Kidney (tissue), 14 donors: Measurements from ENCODE around the gene NID2. TPM values are rescaled to one million over a fixed set of nuclear protein-coding genes. Genes with fewer than 3 reads are reported as not detected.

Experiments used
- DNase-seq, 5 donors: peaks; one replicate each; pipeline ENCODE4 v3.0.0-alpha.2; 2013 to 2020
- FAIRE-seq: peaks from 2 replicates; lab custom pipeline; 2012; peaks lifted over from hg19 to GRCh38; lab: Jason Lieb, UNC
- H3K27ac ChIP-seq, 2 donors: one replicate each; pipeline ENCODE4 v1.7.0; 2013; ENCODE audit warnings: low read depth in 2 of 2, low read length in 2 of 2, inconsistent platforms in 1 of 2
- H3K27me3 ChIP-seq: one replicate; pipeline ENCODE4 v1.7.1; 2013; ENCODE audit warnings: low read length, inconsistent platforms; ENCODE audit not compliant: control insufficient read depth, insufficient read depth
- H3K36me3 ChIP-seq, 3 donors: one replicate each; pipeline versions ENCODE4 v1.7.0 to v1.7.1; 2013; ENCODE audit warnings: low read length in 3 of 3, control low read depth in 1 of 3, inconsistent platforms in 1 of 3; ENCODE audit not compliant: insufficient read depth in 3 of 3, control insufficient read depth in 2 of 3
- H3K4me1 ChIP-seq, 3 donors: one replicate each; pipeline versions ENCODE4 v1.7.0 to v1.7.1; 2013; ENCODE audit warnings: low read length in 3 of 3, inconsistent platforms in 1 of 3, low read depth in 1 of 3; ENCODE audit not compliant: control insufficient read depth in 2 of 3, insufficient read depth in 2 of 3
- H3K4me3 ChIP-seq, 3 donors: one replicate each; pipeline versions ENCODE4 v1.7.0 to v1.8.1; 2013; ENCODE audit warnings: low read length in 3 of 3, control low read depth in 1 of 3, inconsistent platforms in 1 of 3
- H3K9ac ChIP-seq, 3 donors: one replicate each; pipeline versions ENCODE4 v1.7.0 to v1.7.1; 2013; ENCODE audit warnings: low read length in 3 of 3, control low read depth in 1 of 3, inconsistent platforms in 1 of 3
- H3K9me3 ChIP-seq, 3 donors: one replicate each; pipeline versions ENCODE4 v1.7.0 to v1.7.1; 2013; ENCODE audit warnings: low read length in 3 of 3, control low read depth in 1 of 3, inconsistent platforms in 1 of 3; ENCODE audit not compliant: control insufficient read depth in 2 of 3, insufficient read depth in 1 of 3
- CTCF ChIP-seq: IDR thresholded peaks from 3 replicates; pipeline ENCODE4 v1.5.1; 2012; ENCODE audit warnings: mild to moderate bottlenecking, moderate library complexity, borderline replicate concordance; ENCODE audit not compliant: insufficient read depth; ENCODE audit errors: extremely low read depth
- intact Hi-C: fragments of 100-400 bp; cut with DNase I; formaldehyde crosslinking; loops from one replicate; pipeline ENCODE4 v1.11.1; 2022
- polyA plus RNA-seq: library from polyadenylated mRNA; stranded (reverse); fragments of 350-450 nt; fragmentation: Illumina TruSeq; extraction: RNeasy Lipid Tissue Mini Kit (QIAGEN cat#74804); gene quantifications from one replicate; pipeline ENCODE4 v1.2.3, GENCODE V29; 2014; ENCODE audit warnings: low read depth, low replicate concordance; ENCODE audit not compliant: insufficient read depth
- total RNA-seq: library from RNA; stranded (reverse); fragmentation: NEBNext Ultra II Directional; extraction: Animal tissue kit (Norgen Biotek cat#: 25700); gene quantifications from one replicate; pipeline ENCODE4 v1.2.1, GENCODE V29; 2021
- donor health status: control.
- donor health status: control.
- donor health status: control.
- donor health status: control.
- donor health status: control.
- donor health status: DM: yes; HTN: yes; CAD: no.
- donor health status: Normal renal cell carcinoma (clear cell type).

Gene NID2
- total and polyA plus RNA-seq, 2 donors from 2014 or later: 7.1 to 37.7 TPM

GRCh38 chr14:52078095-52078531 lies 9.3 kb upstream of the NID2 start:
- peaks cover 0 to 3% (median 0%) of the 10 kb centered on the region in 3 donors for H3K4me1 ChIP-seq
- TF ChIP-seq CTCF: no peak
- FAIRE-seq: no peak

GRCh38 chr14:52077256-52077979 lies 8.6 kb upstream of the NID2 start:
- no peaks in the 10 kb centered on the region for H3K27me3 ChIP-seq
- intact Hi-C loops: no loop called here
- H3K9me3 ChIP-seq: no peaks in the 10 kb centered on the region
- H3K4me1 ChIP-seq: peaks cover 0 to 3% (median 0%) of the 10 kb centered on the region in 3 donors
- no peak for TF ChIP-seq CTCF
- no peak overlapping the region for H3K4me3 ChIP-seq
- no peak overlapping the region for H3K9ac ChIP-seq
- no peaks in the 10 kb centered on the region for H3K36me3 ChIP-seq
- no peak for FAIRE-seq
- no peak for DNase-seq
- no peak overlapping the region for H3K27ac ChIP-seq

More at GRCh38 chr14:52078095-52078531, 9.3 kb upstream of the NID2 start:
- no peak overlapping the region for H3K4me3 ChIP-seq
- H3K27me3 ChIP-seq: no peaks in the 10 kb centered on the region
- H3K9ac ChIP-seq: no peak overlapping the region
- DNase-seq: no peak
- intact Hi-C loops: no loop called here
- no peaks in the 10 kb centered on the region for H3K36me3 ChIP-seq
- no peak overlapping the region for H3K27ac ChIP-seq
- no peaks in the 10 kb centered on the region for H3K9me3 ChIP-seq

GRCh38 chr14:52076334-52076733 lies 7.5 kb upstream of the NID2 start:
- DNase-seq: peak in 1 of 5 donors; percentile 70
- H3K27me3 ChIP-seq: no peaks in the 10 kb centered on the region
- no peak for TF ChIP-seq CTCF
- FAIRE-seq: no peak
- intact Hi-C loops: no loop called here
- no peak overlapping the region for H3K27ac ChIP-seq
- no peak overlapping the region for H3K9ac ChIP-seq
- H3K4me3 ChIP-seq: no peak overlapping the region
- H3K9me3 ChIP-seq: no peaks in the 10 kb centered on the region
- no peaks in the 10 kb centered on the region for H3K36me3 ChIP-seq
- peaks cover 0 to 3% (median 0%) of the 10 kb centered on the region in 3 donors for H3K4me1 ChIP-seq
